GM21447 (cell line): ENCODE results near the gene KRTAP12-1.

Source experiments
- ATAC-seq: cut with Tn5 transposase; IDR thresholded peaks from one replicate; pipeline ENCODE4 v1.9.1; 2021; ENCODE audit not compliant: unreplicated experiment

The KRTAP12-1 gene

GRCh38 chr21:44681861-44682579 is at the start of gene KRTAP12-1:
TSS of gene KRTAP12-1 (minus strand) at chr21:44682163. CDS start at chr21:44682123, 40 bp downstream.
- no peak for ATAC-seq

DNA sequence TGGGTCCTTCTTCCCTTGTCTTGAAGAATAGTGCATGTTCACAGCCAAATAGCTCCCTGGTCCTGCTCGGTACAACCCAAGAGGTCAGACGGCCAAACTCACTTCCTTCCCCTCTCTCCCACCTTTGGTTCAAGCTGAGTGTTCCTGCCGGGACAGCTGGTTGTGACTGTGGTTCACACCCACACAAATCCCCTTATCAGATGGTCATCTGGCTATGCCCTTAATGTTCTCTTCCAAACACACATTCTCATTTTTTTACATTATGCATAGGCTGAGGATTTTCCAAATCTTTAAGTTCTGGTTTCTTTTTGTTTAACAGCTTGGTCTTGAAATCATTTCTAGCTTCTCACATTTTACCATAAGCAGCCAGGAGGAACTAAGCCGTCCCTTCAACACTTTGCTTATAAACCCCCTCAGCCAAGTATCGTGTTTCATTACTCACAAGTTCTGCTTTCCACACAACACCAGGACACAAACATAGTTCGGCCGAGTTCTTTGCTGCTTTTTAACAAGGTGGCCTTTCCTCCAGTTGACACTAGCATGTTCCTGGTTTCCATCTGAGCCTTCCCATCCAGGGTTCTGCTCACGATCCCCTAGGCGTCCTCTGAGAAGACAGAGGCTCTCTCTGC is 49.1 kb upstream of the KRTAP12-1 start:
- no peak for ATAC-seq

GRCh38 chr21:44730028-44730395 is 48.0 kb upstream of the KRTAP12-1 start:
- no peak for ATAC-seq

DNA sequence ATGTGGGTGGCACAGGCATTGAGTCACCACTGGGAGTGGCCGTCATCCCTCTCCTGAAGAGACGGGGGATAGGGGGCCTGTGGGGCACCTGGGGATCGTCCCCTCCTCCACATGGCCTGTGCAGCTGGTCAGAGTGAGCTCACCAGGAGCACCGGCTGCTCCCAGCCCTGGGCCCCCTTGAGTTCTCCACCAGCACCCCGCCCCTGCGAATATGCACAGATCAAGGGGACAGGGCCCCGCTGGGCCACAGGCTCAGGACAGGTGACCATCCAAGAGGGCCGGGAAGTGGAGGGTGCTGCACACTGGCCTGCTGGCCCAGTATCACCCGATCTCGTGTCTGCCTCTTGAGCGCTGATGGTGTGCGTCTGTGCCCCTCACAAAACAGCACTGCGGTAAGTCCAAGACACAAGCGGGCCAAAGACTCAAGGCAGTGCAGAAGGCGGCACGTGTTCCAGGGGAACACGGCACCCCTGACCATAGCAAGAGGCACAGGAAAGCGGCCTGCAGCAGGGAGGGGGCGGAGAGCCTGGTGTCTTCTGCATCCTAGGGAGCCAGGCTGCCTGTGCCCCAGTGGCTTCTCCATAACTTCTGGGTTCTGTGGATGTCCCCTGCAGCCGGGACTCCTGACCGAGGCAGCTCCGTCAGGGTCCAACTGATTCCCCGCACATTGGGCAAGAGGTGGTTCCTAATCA is 47.5 kb upstream of the KRTAP12-1 start:
- no peak for ATAC-seq

DNA sequence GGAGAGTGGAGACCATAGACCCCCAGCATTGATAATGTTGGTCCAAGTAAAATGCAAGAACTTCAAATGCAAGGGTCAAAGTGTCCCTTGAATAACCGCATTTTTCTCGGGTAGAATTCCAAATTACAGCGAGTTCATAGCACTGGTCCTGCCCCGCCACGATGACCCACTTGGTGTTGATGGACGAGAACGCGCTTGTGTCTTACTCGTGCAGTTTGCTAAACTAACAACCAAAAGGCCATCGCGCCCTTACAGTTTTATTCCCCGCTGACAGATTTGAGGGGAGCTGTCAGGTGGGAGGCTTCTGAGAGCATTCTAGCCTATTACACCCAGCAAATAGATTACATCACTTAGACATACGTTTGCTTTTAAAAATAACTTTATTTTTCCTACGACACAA is 46.8 kb upstream of the KRTAP12-1 start:
- no peak for ATAC-seq

DNA sequence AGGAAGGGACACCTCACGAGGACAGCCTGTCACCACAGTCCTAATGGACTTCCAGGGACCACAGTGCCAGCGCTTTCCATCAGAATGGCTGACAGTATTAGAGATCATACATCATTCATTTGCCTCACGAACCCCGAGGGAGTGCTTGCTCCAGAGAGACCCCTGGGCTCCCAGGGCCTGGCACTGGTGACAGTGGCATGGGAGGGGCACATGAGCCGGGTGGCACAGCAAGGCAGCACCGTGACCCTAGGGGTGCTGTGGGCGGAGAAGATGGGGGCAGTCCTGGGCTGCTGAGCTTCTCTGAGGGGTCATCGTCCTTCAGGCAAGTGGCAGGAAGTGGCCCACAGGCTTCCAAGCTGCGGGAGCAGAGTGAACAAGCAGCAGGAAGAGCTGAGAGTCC is 45.8 kb upstream of the KRTAP12-1 start:
- no peak for ATAC-seq

DNA sequence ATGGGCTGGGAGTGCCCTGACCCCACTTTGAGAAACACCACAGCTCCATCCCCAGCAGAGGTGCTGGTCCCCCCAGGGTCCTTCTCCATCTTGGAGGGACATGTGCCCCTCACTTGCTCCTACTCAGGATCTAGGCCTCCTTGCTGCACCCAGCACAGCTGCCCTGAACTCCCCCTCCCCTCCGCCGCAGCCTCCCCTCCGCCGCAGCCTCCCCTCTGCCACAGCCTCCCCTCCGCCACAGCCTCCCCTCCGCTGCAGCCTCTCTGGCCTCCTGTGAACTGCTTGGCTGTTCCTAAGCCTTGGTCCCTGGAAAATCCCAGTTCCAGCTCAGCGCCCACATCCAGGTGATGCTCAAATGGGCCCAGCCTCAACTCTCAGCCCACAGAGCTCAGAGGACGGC is 45.4 kb upstream of the KRTAP12-1 start:
- no peak for ATAC-seq

DNA sequence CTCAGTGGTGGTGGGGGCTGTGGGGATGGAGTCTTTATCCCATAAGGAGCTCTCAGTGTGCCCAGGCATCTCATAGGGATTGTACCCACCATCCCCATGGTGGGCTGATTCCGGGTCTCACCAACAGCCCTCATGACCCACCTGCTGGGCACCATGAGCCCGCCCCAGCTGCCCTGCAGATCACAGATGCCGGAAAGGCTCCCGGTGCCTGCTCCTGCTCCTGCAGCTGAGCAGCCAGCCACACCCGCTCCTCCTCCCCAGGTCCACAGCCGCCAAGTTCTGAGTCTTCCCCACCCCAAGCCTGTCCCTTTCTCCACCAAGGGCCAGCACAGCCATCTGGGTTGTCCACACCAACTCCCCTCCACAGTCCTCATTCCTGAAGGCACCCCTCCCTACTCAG is 44.9 kb upstream of the KRTAP12-1 start:
- ATAC-seq, result no peak

DNA sequence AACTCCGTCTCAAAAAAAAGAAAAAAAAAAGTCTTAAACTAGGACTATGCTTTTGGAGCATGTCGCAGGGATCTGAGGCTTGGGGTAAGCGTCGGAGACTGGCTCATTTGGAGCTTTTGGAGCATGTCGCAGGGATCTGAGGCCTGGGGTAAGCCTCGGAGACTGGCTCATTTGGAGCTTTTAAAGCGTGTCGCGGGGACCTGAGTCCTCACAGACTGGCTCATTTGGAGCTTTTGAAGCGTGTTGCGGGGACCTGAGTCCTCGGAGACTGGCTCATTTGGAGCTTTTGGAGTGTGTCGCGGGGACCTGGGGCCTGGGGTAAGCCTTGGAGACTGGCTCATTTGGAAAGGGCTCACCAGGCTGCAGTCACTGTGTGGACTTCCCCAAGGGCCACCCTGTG is 43.0 kb upstream of the KRTAP12-1 start:
- no peak for ATAC-seq

DNA sequence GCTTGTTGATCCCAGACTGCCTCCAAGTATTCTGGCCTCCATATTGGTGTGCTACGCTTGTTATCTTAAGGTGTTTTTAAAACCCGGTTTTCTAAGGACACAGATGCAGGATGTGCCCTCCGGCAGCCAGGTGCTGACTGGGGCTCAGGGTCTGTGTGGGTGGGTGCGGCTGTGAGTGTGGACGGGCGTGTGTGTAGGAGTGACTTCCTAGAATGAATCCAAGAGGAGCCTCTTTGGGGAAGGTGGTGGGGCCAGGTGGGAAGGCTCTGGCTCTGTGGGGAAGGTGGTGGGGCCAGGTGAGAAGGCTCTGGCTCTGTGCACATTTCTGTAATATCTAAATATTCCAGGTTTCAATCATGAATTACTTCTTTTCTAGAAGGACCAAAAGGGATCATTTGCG is 42.2 kb upstream of the KRTAP12-1 start:
- no peak for ATAC-seq

DNA sequence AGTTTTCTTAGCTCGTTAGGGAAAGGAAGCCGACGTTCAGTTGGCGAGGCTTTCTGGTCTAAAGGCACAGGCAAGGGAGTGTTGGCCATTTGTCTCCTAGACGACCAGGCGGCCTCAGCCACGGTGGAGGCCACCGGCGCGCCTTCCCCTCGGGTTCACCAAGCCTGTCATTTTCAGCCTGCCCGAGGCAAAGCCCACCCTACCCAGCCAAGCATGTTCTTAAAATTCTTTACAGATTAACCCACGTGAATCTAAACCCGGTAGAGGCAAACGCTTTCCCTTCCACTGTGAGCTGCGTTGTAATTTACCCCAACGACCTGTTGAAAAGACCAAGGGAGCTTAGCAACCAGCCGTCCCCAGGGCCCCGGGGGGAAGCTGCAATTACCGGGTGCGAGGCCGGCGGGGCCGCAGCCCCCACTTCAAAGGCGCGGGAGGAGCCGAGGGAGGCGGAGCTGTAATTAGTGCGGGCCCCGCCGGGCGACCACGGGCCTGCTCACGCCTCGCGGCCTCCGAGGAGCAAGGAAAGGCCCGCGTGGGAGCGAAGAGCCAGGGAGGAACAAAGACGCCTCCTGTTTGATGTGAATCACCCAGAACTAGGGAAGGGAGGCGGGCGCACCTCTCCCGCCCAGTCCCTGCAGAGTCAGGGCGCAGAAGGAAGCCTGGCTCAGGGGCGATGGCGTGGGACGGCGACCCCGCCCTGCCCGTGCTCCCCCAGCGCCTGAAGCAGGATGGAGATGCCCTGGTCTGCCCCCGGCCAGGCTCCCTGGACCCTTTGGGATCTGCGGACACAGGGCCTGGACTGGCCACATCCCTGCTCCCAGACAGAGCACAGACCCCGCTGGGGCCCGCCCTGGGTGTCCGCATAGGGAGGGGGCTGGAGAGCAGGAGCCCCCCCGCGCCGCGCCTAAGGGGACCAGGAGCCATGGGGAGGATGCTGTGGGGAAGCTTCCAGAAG is 41.5 kb upstream of the KRTAP12-1 start:
- ATAC-seq, result no peak

GRCh38 chr21:44722731-44723130 is 40.8 kb upstream of the KRTAP12-1 start:
- no peak for ATAC-seq

DNA sequence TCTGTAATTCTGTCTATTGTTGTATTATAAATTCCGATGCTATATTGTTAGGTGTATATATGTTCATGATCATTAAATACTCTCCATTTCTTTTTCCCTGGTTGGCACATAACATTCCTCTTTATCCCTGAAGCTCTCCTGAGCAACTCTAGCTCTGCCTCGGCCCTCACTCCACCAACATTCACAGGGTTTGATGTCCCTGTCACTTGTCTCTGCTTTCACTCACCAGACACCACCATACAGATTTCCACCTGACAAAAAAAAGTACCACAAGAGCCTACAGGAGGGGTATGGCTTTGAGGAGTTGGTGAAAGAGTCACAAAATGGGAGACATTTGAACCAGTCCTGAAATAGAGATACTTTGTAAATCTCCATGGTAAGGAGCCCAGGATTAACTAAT is 38.2 kb upstream of the KRTAP12-1 start:
- no peak for ATAC-seq

GRCh38 chr21:44718571-44718970 is 36.6 kb upstream of the KRTAP12-1 start:
- no peak for ATAC-seq

DNA sequence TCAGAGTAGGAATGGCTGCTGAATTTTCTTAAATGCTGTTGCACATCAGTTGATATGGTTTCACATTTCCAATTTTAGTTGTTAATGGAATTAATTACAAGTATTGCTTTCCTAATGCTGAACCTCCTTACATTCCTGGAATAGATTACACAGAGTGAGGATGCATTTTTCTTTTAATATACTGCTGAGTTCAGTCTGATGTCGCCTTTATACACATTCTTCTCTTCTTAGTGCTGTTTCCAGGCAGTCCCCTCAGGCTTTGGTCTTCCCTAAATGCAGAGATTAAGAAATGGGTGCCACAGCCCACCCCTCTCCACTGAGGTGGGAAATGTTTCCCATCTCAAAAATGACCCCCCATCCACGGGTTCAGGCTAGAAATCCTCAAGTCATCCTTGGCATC is 36.1 kb upstream of the KRTAP12-1 start:
- ATAC-seq, result no peak

DNA sequence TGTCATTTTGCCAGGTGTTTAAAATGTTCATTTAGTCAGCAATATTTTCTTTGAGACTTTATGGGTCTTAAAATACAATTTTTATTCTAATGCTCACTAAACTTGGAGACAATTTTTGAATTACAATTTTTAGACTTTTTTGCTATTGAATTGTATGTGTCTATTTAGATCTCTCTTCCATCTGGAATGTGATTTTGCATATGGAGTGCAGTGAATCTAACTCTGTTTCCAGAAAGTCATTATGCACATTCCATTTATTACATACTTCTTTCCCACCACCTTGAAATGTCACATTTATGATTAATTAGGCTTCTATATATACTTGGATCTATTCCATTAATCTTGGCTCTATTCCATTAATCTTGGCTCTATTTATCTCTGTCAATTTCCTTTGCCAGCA is 35.0 kb upstream of the KRTAP12-1 start:
- no peak for ATAC-seq

DNA sequence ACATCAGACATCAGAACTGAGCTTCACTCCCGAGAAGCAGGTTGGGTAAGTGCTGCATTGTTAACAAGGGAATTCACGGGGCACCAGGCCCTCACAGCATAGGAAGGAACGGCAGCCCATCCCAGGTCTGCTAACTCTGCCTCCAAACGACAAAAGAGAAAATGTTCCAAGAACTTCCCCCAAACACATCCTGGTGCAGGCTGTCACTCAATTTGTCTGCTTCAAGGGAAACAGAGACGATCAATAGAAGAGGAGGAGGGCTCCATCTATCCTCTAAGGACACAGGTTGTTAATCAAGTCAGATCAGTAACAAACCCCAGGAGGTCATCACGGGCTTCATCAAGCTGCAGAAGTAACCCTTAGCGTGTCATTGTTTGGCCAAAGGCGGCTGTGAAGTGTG is 32.9 kb upstream of the KRTAP12-1 start:
- ATAC-seq, result no peak

GRCh38 chr21:44713846-44714245 is 31.9 kb upstream of the KRTAP12-1 start:
- no peak for ATAC-seq

DNA sequence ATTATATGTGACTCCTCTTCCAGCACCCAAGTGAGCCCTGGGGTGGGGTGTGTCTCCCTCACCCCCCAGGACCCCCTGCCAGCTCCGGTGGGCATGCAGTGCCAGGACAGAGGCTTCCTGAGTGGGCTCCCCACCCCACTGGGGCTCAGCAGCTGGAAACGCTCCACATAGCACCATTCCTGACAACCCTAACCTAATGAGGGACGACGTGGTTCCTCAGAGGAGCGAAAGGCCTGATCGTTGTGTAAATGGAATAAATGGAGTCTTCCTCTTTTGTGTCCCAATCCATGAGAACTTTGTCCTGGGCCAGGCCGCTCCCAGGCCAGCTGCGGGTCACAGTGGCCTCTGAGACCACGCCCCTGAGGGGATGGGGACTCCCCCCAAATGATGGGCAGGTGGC is 31.2 kb upstream of the KRTAP12-1 start:
- ATAC-seq, result no peak

DNA sequence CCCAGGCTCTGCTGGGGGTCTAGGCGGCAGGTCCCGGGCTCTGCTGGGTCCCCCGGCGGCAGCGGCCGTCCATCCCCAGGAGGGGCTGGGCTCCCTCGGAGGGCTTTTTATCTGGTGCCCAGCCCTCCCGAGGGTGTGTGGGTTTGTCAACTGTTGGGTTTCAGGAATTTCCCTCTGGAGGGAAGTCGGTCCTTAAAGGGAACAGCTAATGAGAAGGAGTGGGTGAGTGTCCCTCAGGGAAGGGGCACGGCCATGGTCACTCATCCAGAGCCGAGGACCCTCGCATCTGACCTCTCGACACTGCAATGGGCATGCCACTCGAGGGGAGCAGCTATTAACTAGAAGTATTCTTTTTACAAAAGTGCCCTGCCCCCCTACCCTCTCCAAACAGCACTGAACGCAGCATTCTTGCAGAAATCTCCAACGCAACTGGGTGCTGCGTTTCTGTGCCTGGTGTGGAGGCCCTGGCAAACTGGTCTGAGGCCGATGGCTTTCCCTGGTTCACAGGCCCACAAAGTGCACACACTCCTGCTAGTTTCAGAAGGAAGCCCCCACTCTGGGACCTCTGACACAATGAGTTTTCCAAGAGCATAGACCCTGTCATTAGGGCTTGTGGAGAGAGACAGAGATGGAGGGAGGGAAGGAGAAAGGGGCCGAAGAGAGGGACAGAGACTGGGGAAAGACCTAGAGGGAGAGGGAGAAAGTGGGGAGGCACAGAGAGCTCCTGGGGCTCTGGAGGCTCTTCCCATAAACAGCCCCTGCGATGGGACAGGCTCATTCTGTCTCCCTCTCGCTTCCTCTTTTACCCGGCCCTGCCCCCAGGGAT is 30.5 kb upstream of the KRTAP12-1 start:
- no peak for ATAC-seq
